ENCODE data around the gene ATP5PO.
"Not testable (repeated sequence)": the region's sequence is repeated elsewhere in the genome, so short reads cannot be mapped to it uniquely, and the experiment has no call there.

Gene ATP5PO

DNA sequence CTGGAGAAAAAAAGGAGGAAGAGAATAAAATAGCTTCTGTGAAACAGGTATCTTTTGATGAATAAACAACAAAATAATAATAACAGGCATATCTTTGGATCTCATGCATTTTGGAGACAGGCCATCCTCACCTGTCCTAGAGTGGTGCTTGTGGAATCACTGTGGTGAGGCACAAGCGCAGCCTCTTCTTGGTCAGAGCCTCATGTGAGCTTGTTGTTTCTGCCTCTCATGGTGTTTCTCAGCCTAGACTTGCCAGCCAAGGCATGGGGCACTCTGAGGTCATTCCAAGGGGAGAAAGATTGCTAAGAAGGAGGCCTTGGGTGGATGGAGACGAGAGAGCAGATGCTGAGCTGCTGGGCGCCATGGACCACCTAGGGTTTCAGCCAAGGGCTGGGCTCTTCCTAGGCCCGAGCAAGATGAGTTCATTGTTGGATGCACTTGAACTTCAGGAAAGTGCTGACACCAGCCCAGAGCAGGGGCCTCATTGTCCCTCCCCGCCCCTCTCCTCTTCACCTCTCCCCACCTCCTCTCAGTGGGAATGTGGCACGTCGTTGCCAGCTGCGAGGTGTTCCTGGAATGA is 49.5 kb downstream of the ATP5PO start:
- DNase-seq = no peak

DNA sequence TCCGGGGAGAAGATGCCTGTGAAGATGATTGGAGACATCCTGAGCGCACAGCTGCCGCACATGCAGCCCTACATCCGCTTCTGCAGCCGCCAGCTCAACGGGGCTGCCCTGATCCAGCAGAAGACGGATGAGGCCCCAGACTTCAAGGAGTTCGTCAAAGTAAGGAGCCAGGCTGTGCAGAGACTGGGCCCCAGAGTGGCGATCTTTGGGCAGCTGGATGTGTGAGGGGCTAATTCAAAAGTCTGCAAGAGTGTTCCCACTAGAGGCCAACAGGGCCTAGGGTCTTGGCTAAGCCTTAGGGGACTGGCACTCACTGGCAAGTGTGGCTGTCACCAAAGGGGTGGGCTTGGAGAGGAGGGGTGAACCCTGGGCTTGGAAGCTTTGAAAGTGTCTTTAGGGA is 50.4 kb downstream of the ATP5PO start:
- no peak for DNase-seq

GRCh38 chr21:33864150-33864549 is 51.5 kb downstream of the ATP5PO start:
- no peak for DNase-seq

GRCh38 chr21:33863191-33863590 is 52.4 kb downstream of the ATP5PO start:
- DNase-seq = not testable (repeated sequence)

- DNase-seq = no peak
These were observed 54.5 kb downstream of the ATP5PO start for GRCh38 chr21:33861125-33861524.

- DNase-seq = no peak
These were observed 55.2 kb downstream of the ATP5PO start for GRCh38 chr21:33860332-33860879.

DNA sequence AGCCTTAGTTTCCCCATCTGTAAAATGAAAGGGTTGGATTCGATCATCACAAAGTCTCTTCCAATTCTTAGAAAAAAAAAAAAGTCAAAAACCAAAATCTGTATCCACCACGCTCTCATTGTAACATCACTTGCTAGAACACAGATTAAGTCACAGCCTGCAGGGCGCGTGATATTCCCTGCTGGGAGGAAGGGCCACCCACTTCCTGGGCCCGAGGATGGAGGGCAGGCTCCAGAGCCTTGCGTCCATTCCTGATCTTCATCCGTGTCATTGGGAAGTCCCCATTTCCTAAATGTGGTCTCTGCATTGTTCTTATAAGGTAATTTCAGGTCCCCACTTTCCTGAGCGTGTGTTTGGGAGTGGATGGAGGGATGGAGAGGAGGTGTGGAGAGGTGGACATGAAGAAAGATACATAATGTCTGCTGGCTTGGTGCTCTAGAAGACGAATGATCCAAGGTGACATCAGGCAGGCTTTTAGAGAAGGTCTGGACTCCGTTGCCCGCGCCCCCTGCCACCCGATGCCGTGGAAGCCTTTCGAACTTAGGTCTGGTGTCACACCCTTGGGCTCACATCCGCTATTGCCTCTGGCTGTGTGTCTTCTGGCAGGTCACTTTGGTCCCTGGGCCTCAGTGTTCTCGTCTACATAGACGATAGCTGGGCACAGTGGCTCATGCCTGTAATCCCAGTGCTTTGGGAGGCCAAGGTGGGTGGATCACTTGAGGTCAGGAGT is 56.1 kb downstream of the ATP5PO start:
- DNase-seq = no peak

GRCh38 chr21:33858667-33859372 is 56.8 kb downstream of the ATP5PO start:
- DNase-seq = no peak

DNA sequence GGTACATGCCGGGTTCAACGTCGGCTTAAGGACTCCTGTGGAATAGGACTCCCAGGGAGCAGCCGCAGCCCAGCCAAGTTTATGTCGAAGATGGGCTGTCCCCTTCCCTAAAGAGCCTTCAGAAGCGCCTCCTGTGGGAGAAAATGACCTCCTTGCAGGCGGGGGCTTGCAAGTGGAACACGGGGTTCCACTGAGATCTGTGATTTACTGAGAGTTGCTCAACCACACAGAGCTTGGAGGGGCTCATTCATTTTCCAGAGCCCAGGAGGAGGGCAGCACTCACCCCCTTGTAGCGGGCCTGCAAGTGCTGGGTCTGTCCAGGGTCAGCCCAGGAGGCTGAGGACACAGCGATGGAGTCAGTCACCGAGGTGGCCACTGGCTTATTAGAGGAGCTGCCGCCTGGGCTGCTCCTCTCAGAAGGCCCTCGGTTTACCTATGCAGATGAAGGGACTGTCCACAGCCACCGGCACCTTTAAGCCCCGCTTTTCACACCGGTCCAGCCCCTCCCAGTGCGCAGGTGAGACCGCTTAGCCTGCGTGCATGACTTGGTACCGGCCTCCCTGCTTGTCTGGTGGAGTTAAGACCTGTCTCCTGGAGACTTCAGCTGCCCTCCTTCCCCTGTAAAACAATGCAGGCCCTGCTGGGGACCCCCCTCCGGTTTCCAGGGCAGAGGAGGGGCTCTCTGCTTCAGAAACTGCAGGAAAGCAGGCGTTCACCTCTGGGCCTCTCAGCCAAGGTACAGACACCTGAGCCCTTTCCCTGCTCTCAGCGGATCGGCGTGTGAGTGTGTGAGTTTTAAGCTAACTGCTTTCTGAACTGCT is 57.5 kb downstream of the ATP5PO start:
- DNase-seq = no peak

GRCh38 chr21:33856893-33857527 is 58.6 kb downstream of the ATP5PO start:
- DNase-seq = no peak

DNA sequence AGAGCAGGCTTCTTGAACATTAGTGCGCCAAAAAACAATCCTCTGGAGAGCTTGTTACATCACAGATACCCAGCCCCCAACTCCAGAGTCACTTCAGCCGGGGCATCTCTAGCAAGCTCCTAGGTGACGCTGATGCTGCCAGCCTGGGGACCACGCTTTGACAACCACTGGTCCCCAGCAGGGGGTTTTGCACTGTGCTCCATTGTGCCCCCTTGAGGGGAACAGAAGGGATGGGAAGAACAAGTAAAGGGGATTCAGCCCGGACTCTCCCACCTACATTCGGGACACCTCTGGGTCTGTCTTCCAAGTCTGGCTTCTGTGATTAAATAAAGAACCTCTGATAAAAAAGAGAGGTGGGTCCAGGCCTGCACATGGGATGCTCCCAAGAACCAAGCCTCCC is 60.4 kb downstream of the ATP5PO start:
- DNase-seq = no peak

DNA sequence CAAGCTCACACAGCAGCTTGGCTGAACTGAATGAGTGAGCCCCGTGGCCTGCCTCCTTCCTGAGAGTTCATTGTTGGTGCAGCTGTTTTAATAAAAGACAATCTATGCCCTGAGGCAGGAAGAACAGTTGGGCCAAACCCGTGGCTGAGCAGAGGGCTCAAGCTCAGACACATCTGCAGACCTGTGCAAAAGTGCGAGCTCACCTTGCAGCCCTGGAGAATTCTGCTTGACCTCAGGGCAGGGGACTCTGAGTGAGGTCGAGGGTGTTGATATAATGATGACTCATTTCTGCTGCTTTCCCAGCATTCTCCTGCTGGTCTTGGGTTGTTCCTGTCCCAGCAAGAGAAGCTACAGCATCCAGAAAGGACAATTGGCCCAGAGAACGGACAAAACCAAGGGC is 61.0 kb downstream of the ATP5PO start:
- no peak for DNase-seq

Data from CD4-positive, alpha-beta T cell treated with Interleukin-17A for 4 hours (primary cell).